Stimulated activated CD8-positive, alpha-beta memory T cell treated with anti-CD3 and anti-CD28 coated beads, Interleukin-4, amount 100 ng/mL, for 4 hours (primary cell): ENCODE measurements around the gene CD180.

ENCODE experiments used
- DNase-seq, 2 donors: peaks; one replicate each; pipeline ENCODE4 v3.0.0-alpha.2; 2020; ENCODE audit warnings: low read depth in 2 of 2, low spot score in 1 of 2

CD180 gene

GRCh38 chr5:67196537-67197059 lies at the start of gene CD180:
TSS of gene CD180 (minus strand) at chr5:67196799. CDS start at chr5:67196641, 158 bp downstream.
- DNase-seq, result no peak

- no peak for DNase-seq
These were observed 49.5 kb upstream of the CD180 start for GRCh38 chr5:67246108-67246507.

GRCh38 chr5:67245259-67245846 lies 48.8 kb upstream of the CD180 start:
- no peak for DNase-seq

GRCh38 chr5:67244345-67244793 lies 47.8 kb upstream of the CD180 start:
- no peak for DNase-seq

GRCh38 chr5:67243944-67244343 lies 47.3 kb upstream of the CD180 start:
- no peak for DNase-seq

DNA sequence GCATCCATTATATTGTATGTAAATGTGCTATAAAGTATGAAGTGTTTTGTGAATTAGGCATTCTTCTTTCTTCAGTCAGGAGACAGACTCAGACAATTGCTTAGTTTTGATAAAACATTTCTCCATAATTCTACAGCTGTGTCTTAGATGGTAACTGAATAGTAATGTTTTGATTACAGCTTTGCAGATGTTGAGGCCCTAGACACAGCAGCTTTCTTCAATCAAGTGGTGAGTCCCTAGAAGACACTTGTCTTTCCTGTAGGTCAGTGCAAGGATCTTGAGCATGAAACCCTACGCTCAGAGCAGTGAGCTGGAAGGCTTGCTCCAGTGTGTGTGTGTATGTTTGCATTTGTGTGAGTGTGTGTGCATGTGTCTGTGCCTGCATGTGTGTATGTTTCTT lies 46.8 kb upstream of the CD180 start:
- DNase-seq, result no peak

- DNase-seq, result no peak
These were observed 44.7 kb upstream of the CD180 start for GRCh38 chr5:67241326-67241725.

DNA sequence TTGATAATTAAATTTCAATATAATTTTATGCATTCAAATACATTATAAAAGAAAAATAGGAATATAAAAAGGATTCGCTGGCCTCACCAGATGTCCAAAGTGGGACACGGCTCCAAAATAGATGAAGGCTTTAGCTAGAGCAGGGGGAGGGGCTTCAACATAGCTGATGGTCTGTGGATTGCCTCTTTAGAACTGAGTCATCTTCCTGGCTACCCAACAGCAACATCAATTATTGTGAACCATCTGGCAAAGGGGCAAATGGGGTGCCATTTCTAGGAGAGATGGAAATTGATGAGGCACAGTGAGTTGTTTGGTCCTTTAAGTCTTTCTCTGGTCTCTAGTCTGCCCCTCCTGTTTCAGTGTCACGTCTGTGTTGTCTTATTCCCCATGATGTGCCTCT lies 44.2 kb upstream of the CD180 start:
- no peak for DNase-seq

- DNase-seq, result no peak
These were observed 43.5 kb upstream of the CD180 start for GRCh38 chr5:67240065-67240464.

- no peak for DNase-seq
These were observed 41.6 kb upstream of the CD180 start for GRCh38 chr5:67238191-67238590.

DNA sequence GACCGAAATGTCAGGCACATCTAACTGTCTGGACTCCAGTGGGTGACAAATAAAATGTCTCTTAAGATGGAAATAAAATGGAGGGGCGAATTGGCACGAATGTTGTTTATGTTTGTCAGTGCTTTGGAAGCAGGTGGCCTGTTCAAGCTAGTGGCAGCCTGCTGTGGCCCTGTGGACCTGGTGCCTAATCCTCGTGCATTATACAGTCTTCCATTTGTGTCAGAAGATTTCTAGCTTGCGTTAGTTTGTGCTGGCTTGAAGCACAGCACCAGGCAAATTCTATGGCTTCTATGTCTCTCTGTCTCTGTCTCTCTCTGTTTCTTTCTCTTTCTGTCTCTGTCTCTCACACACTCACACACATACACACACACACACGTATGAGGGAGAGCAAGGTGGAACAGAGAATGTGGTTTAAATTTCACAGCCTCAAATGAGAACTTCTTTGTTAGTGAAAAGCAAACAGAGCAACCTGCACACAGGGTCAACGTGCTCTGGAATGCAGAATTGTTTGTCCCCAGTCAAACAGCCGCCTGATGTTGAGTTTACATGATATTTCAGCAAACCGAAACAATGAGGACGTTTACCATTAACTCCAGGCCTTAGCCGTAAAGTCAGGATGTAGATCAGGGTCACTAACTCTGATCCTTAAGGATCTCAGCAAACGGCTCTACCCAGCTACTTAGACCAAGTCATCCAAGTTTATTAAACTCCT lies 39.0 kb upstream of the CD180 start:
- no peak for DNase-seq

GRCh38 chr5:67234671-67235176 lies 38.1 kb upstream of the CD180 start:
- no peak for DNase-seq

- no peak for DNase-seq
These were observed 36.5 kb upstream of the CD180 start for GRCh38 chr5:67233075-67233474.

GRCh38 chr5:67223211-67223610 lies 26.6 kb upstream of the CD180 start:
- no peak for DNase-seq

- DNase-seq, result no peak
These were observed 25.8 kb upstream of the CD180 start for GRCh38 chr5:67222243-67223025.

- no peak for DNase-seq
These were observed 25.1 kb upstream of the CD180 start for GRCh38 chr5:67221487-67222242.

DNA sequence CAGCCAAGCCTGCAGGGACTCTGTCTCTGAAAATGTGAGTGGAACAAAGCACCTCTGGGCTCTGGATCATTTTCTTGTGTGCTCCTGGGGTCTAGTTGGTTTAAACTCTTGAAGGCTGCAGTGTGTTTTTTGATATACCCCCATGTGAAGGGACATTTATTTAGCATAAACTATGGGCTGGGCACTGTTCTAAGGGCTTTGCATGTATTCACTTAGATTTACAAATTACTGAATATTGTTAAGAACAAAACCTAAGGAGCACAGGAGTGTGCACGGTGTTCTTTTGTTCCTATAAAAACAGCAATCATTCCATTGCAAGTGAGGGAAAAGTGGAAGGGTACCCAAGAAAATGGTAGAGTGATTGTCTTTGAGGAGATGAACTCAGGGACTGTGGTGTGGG lies 20.0 kb upstream of the CD180 start:
- no peak for DNase-seq

DNA sequence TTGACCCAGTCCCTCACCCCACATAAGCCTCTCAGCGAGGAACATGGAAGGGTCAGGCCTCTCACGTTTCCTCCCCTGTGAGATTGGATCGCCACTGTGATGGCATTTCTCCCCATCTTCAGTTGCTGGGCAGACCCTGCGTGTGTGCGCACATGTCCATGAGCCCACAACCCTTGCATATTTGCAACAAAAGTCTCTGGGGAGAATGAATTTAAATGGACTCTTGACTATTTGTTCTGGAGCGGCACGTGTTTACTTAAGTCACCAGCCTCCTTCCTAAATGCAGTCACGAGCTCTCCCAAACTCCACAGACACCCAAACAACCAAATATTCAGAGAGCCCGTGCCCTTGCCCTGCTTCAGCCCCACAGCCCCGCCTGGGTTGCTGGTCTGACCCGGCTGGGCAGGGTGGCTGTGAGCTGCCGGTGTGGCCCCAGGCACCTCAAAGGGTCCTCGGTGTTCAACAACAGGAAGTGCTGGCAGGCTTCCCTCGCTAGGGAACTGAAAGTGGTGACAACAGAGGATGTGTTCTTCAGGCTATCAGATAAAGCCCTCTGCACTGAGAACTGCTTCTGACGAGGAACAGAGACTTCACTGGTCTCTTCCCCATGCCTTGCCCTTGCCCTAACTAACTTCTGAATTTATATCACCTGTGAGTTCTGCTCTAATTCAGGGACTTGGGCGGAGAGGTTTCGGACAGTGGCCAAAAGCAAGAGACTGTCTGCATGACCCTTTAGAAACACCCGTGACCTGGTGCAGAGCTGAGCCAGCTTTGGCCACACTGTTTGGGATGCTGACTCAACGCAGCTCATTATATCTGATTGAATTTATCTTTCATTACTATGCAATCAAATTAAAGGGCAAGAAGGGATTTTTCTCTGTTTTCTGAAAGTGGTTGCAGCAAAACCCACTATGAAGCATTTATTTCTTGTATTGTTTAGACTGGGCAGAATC lies 19.2 kb upstream of the CD180 start:
- DNase-seq, result peak; percentile 21 to 27

GRCh38 chr5:67214707-67215447 lies 18.3 kb upstream of the CD180 start:
- no peak for DNase-seq
